Neural cell (in vitro differentiated cells): ENCODE measurements around the gene ZNF524. TPM values are rescaled to one million over a fixed set of nuclear protein-coding genes. Genes with fewer than 3 reads are reported as not detected.

Experiments
- H2AFZ ChIP-seq: fragments of 200-600, 300-800 bp; sonication (generic), shearing (Covaris generic); 2 replicates; pipeline ENCODE4 v1.6.0; 2014; ENCODE audit warnings: low read depth, mild to moderate bottlenecking, antibody characterized with exemption, low read length, moderate library complexity
- H3F3A ChIP-seq: fragments of 200-600 bp; shearing (Covaris generic); 2 replicates; pipeline ENCODE4 v1.6.1; 2016; ENCODE audit warnings: mild to moderate bottlenecking, moderate library complexity, mixed read lengths, antibody characterized with exemption, low read length; ENCODE audit not compliant: insufficient read depth, poor library complexity, severe bottlenecking
- H3K27ac ChIP-seq: fragments of 200-600, 300-800 bp; sonication (generic), shearing (Covaris generic); 2 replicates; pipeline ENCODE4 v1.5.1; 2014; ENCODE audit warnings: mild to moderate bottlenecking, low read length, moderate library complexity
- H3K27me3 ChIP-seq: fragments of 300-800, 200-600 bp; sonication (generic), shearing (Covaris generic); 2 replicates; pipeline ENCODE4 v1.6.0; 2014; ENCODE audit warnings: mild to moderate bottlenecking, low read depth, low read length, moderate library complexity; ENCODE audit not compliant: insufficient read depth
- H3K36me3 ChIP-seq: fragments of 300-800, 200-600 bp; sonication (generic), shearing (Covaris generic); 2 replicates; pipeline ENCODE4 v1.5.1; 2014; ENCODE audit warnings: mild to moderate bottlenecking, antibody characterized with exemption, low read length, moderate library complexity; ENCODE audit not compliant: insufficient read depth
- H3K4me2 ChIP-seq: fragments of 300-800, 200-600 bp; sonication (generic), shearing (Covaris generic); 2 replicates; pipeline ENCODE4 v1.6.0; 2014; ENCODE audit warnings: mild to moderate bottlenecking, low read length
- H3K4me3 ChIP-seq: fragments of 300-800, 200-600 bp; sonication (generic), shearing (Covaris generic); 2 replicates; pipeline ENCODE4 v1.5.1; 2014; ENCODE audit warnings: mild to moderate bottlenecking, low read length, moderate library complexity
- H3K79me2 ChIP-seq: fragments of 200-600 bp; shearing (Covaris generic); replicated peaks from 2 replicates; pipeline ENCODE4 v1.6.0; 2014; ENCODE audit warnings: mild to moderate bottlenecking, low read length, moderate library complexity; ENCODE audit not compliant: insufficient read depth
- H3K9ac ChIP-seq: fragments of 300-800, 200-600 bp; sonication (generic), shearing (Covaris generic); 2 replicates; pipeline ENCODE4 v1.6.1; 2016; ENCODE audit warnings: mild to moderate bottlenecking, low read length, mixed read lengths
- H3K9me2 ChIP-seq: fragments of 200-600 bp; shearing (Covaris generic); 2 replicates; pipeline ENCODE4 v1.6.1; 2016; ENCODE audit warnings: mild to moderate bottlenecking, low read length, mixed read lengths; ENCODE audit not compliant: insufficient read depth
- H3K9me3 ChIP-seq: fragments of 200-600, 300-800 bp; sonication (generic), shearing (Covaris generic); 2 replicates; pipeline ENCODE4 v1.6.1; 2016; ENCODE audit warnings: mild to moderate bottlenecking, mixed run types, low read length, moderate library complexity, mixed read lengths
- H4K20me1 ChIP-seq: fragments of 200-600 bp; shearing (Covaris generic); 2 replicates; pipeline ENCODE4 v1.6.1; 2016; ENCODE audit warnings: mild to moderate bottlenecking, mixed run types; ENCODE audit not compliant: insufficient read depth
- EP300 ChIP-seq: fragments of 450-650 bp; conservative IDR thresholded peaks from 2 replicates; pipeline ENCODE4 v1.6.1; 2014; ENCODE audit warnings: antibody characterized with exemption, mild to moderate bottlenecking, moderate library complexity; ENCODE audit not compliant: poor library complexity, severe bottlenecking
- EZH2 ChIP-seq: fragments of 200-600, 300-800 bp; shearing (Covaris generic), sonication (generic); IDR thresholded peaks from 2 replicates; pipeline ENCODE4 v1.6.1; 2014; ENCODE audit warnings: antibody characterized with exemption, low read length, borderline replicate concordance, mild to moderate bottlenecking; ENCODE audit not compliant: insufficient read depth, poor library complexity, severe bottlenecking
- MXI1 ChIP-seq: fragments of 450-650 bp; conservative IDR thresholded peaks from 2 replicates; pipeline ENCODE4 v1.6.1; 2014; ENCODE audit warnings: antibody characterized with exemption, mild to moderate bottlenecking; ENCODE audit not compliant: poor library complexity, severe bottlenecking
- POLR2AphosphoS5 ChIP-seq: IDR thresholded peaks from 2 replicates; pipeline ENCODE4 v1.6.1; 2012
- RAD21 ChIP-seq: fragments of 450-650 bp; conservative IDR thresholded peaks from 2 replicates; pipeline ENCODE4 v1.6.1; 2014; ENCODE audit warnings: antibody characterized with exemption, mild to moderate bottlenecking, moderate library complexity
- SMC3 ChIP-seq: fragments of 450-650 bp; conservative IDR thresholded peaks from 2 replicates; pipeline ENCODE4 v1.6.1; 2014; ENCODE audit warnings: antibody characterized with exemption, mild to moderate bottlenecking, moderate library complexity; ENCODE audit not compliant: poor library complexity
- TAF1 ChIP-seq: IDR thresholded peaks from 2 replicates; pipeline ENCODE4 v1.6.1; 2012; ENCODE audit warnings: low read depth
- polyA plus RNA-seq: library from polyadenylated mRNA; depleted of rRNA; stranded (reverse); fragments of >200 nt; gene quantifications from 2 replicates; pipeline ENCODE4 v1.2.3, GENCODE V29; 2014
- TF ChIP-seq, protein P1 (sequence below): fragments of 450-650 bp; IDR thresholded peaks from 2 replicates; pipeline ENCODE4 v1.5.1; 2014; ENCODE audit warnings: antibody characterized with exemption, mild to moderate bottlenecking, moderate library complexity; ENCODE audit not compliant: poor library complexity, severe bottlenecking
- TF ChIP-seq, protein P2 (sequence below): IDR thresholded peaks from 2 replicates; pipeline ENCODE4 v1.6.1; 2012; ENCODE audit warnings: borderline replicate concordance

The ZNF524 gene
- polyA plus RNA-seq, 1 donor from 2014 or later: 3.2 TPM

GRCh38 chr19:55638864-55639359, 38.8 kb downstream of the ZNF524 start:
- TF ChIP-seq EZH2: no peak
- TF ChIP-seq, protein P1, sequence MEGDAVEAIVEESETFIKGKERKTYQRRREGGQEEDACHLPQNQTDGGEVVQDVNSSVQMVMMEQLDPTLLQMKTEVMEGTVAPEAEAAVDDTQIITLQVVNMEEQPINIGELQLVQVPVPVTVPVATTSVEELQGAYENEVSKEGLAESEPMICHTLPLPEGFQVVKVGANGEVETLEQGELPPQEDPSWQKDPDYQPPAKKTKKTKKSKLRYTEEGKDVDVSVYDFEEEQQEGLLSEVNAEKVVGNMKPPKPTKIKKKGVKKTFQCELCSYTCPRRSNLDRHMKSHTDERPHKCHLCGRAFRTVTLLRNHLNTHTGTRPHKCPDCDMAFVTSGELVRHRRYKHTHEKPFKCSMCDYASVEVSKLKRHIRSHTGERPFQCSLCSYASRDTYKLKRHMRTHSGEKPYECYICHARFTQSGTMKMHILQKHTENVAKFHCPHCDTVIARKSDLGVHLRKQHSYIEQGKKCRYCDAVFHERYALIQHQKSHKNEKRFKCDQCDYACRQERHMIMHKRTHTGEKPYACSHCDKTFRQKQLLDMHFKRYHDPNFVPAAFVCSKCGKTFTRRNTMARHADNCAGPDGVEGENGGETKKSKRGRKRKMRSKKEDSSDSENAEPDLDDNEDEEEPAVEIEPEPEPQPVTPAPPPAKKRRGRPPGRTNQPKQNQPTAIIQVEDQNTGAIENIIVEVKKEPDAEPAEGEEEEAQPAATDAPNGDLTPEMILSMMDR: peak; percentile 65
- no peak for TF ChIP-seq EP300
- TF ChIP-seq SMC3: peak; percentile 39
- no peak for TF ChIP-seq MXI1
- Histone ChIP-seq H3K36me3 (no peaks in the 10 kb centered on the region), H3K27me3 (no peaks in the 10 kb centered on the region), H3K9ac (no peak overlapping the region), H2AFZ (no peak overlapping the region), H3K79me2 (peaks cover 41% of the 10 kb centered on the region), H3K9me2 (no peaks in the 10 kb centered on the region), H3F3A (no peaks in the 10 kb centered on the region), H3K4me3 (no peak overlapping the region), H3K27ac (no peak overlapping the region), H4K20me1 (no peaks in the 10 kb centered on the region), H3K4me2 (no peak overlapping the region), H3K9me3 (no peaks in the 10 kb centered on the region)

DNA sequence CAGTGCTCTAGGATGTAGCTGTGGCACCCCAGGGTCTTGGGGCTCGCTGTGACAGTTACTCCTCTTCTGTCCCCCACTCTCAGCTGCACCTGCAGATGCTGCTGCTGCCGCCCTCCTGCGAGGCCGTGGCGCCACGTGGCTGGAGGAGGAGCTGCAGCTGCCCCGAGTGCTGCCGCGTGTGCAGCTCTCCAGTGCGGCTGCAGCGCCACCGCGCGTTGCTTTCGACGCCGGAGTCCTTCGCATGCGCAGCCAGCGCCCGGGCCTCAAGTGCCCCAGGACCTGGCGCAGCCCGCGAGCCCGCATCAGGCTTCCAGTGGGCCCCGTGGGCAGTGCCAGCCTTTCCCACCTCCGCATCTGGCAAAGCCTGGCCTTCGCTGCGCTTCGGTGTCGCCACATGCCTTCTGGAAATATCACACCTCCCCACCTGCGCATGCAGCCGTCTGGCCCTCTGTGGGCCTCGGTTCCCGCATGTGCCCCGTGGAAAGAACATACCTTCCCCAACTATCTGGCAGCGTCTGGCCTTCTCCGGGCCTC, 40.0 kb downstream of the ZNF524 start:
- no peaks in the 10 kb centered on the region for H3K36me3 ChIP-seq
- H3K27ac ChIP-seq: peak overlapping the region; percentile 62
- H2AFZ ChIP-seq: peak overlapping the region; percentile 45
- H3K79me2 ChIP-seq: peaks cover 43% of the 10 kb centered on the region
- H3K9me3 ChIP-seq: no peaks in the 10 kb centered on the region
- no peaks in the 10 kb centered on the region for H3K27me3 ChIP-seq
- peak overlapping the region; percentile 78 for H3K4me3 ChIP-seq
- peak overlapping the region; percentile 86 for H3K4me2 ChIP-seq
- no peaks in the 10 kb centered on the region for H3K9me2 ChIP-seq
- peak overlapping the region; percentile 88 for H3K9ac ChIP-seq
- H4K20me1 ChIP-seq: no peaks in the 10 kb centered on the region
- H3F3A ChIP-seq: no peaks in the 10 kb centered on the region
- TF ChIP-seq, protein P2, sequence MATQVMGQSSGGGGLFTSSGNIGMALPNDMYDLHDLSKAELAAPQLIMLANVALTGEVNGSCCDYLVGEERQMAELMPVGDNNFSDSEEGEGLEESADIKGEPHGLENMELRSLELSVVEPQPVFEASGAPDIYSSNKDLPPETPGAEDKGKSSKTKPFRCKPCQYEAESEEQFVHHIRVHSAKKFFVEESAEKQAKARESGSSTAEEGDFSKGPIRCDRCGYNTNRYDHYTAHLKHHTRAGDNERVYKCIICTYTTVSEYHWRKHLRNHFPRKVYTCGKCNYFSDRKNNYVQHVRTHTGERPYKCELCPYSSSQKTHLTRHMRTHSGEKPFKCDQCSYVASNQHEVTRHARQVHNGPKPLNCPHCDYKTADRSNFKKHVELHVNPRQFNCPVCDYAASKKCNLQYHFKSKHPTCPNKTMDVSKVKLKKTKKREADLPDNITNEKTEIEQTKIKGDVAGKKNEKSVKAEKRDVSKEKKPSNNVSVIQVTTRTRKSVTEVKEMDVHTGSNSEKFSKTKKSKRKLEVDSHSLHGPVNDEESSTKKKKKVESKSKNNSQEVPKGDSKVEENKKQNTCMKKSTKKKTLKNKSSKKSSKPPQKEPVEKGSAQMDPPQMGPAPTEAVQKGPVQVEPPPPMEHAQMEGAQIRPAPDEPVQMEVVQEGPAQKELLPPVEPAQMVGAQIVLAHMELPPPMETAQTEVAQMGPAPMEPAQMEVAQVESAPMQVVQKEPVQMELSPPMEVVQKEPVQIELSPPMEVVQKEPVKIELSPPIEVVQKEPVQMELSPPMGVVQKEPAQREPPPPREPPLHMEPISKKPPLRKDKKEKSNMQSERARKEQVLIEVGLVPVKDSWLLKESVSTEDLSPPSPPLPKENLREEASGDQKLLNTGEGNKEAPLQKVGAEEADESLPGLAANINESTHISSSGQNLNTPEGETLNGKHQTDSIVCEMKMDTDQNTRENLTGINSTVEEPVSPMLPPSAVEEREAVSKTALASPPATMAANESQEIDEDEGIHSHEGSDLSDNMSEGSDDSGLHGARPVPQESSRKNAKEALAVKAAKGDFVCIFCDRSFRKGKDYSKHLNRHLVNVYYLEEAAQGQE: no peak
- TF ChIP-seq, protein P1: no peak
- TF ChIP-seq RAD21 (no peak), POLR2AphosphoS5 (no peak), TAF1 (no peak), MXI1 (no peak), EP300 (no peak), SMC3 (no peak), EZH2 (no peak)
